HuH-7.5 (cell line): Measurements from ENCODE around the gene GLRA3.
"Not testable (repeated sequence)": the region's sequence is repeated elsewhere in the genome, so short reads cannot be mapped to it uniquely, and the experiment has no call there.

Experiments
- DNase-seq: peaks from one replicate; pipeline ENCODE4 v3.0.0; 2011; ENCODE audit warnings: low spot score

The GLRA3 gene

GRCh38 chr4:174828845-174829701, at the start of gene GLRA3:
Gene GLRA3 (minus strand): TSS chr4:174829247. CDS start chr4:174828811, 436 bp downstream.
- DNase-seq: peak; percentile 11

DNA sequence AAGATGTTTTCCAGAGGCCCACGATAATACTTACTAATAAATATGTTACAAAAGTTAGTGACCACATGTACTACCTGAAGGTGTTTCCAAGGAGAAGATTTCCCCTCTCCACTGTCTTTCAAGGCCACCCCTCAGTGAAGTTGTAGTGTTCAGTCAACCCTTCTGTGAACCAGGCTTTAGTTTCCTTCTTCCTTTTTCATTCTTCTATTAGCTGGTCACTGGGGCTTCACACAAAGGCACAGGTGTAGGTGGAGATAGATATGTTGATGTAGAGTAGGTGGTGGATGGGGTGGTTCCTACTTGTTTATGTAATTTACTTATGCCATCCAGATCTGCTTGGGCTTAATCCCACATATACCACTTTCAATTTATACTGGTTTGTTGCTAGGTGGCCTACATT, 45.9 kb upstream of the GLRA3 start:
- no peak for DNase-seq

DNA sequence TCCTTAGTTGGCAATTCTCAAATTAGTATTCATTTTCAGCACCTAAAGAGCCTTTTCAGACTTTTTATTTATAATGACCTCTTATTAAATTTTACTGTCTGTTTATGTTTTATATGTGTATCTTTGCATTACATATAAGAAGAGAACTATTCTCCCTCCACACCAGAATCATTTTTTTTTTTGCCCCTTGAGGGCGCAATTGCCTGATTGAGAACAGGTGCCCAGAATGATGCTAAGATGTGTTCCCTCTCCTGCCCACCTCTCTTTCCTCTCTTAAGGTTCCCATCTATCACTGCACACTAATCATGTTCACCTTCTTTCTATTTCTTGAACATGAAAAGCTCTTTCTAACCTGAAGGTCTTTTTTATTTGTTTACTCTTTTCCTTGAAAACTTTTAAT, 44.9 kb upstream of the GLRA3 start:
- DNase-seq: no peak

- DNase-seq: not testable (repeated sequence)
Measured at GRCh38 chr4:174873146-174873545, 44.1 kb upstream of the GLRA3 start.

GRCh38 chr4:174871407-174871806, 42.4 kb upstream of the GLRA3 start:
- DNase-seq: no peak

DNA sequence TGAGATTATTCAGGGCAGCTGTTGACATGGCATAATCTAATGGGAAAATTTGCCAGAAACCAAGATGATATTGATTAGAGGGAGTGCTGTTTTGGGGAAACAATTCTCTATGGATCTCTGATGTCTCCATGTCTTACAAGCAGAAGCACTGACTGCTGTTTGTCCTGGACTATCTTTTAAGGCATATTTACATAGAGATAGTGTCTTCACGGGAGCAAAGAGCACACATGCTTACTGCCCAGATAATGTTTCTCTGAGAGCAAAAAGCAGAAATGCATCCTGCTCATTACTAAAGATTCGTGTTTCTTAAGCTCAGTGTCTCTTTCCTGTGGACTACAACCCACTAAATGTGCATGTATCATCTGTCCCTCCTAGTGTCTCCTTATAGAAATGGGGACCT, 41.3 kb upstream of the GLRA3 start:
- no peak for DNase-seq

GRCh38 chr4:174869339-174869738, 40.3 kb upstream of the GLRA3 start:
- no peak for DNase-seq

DNA sequence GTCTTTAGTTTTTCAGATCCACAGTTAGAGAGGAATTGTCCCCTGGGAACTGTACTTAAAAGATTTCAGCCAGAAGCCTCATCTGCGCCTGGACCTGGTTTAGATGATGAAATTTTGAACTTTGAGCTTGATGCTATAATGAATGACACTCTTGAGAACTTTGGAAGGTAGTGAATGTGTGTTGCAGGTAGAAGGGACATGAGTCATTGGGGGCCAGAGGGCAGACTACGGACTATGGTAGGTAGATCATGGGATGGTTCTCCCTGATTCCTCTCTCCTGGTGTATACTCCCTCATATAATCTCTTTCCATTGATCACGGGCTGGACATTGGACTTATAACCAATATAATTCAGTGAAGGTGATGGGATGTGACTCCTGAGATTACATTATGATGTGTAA, 38.9 kb upstream of the GLRA3 start:
- no peak for DNase-seq

- no peak for DNase-seq
Measured at GRCh38 chr4:174865418-174865985, 36.5 kb upstream of the GLRA3 start.

- DNase-seq: no peak
Measured at GRCh38 chr4:174864031-174864430, 35.0 kb upstream of the GLRA3 start.

- DNase-seq: no peak
Measured at GRCh38 chr4:174860588-174860987, 31.5 kb upstream of the GLRA3 start.

GRCh38 chr4:174859904-174860303, 30.9 kb upstream of the GLRA3 start:
- DNase-seq: no peak

DNA sequence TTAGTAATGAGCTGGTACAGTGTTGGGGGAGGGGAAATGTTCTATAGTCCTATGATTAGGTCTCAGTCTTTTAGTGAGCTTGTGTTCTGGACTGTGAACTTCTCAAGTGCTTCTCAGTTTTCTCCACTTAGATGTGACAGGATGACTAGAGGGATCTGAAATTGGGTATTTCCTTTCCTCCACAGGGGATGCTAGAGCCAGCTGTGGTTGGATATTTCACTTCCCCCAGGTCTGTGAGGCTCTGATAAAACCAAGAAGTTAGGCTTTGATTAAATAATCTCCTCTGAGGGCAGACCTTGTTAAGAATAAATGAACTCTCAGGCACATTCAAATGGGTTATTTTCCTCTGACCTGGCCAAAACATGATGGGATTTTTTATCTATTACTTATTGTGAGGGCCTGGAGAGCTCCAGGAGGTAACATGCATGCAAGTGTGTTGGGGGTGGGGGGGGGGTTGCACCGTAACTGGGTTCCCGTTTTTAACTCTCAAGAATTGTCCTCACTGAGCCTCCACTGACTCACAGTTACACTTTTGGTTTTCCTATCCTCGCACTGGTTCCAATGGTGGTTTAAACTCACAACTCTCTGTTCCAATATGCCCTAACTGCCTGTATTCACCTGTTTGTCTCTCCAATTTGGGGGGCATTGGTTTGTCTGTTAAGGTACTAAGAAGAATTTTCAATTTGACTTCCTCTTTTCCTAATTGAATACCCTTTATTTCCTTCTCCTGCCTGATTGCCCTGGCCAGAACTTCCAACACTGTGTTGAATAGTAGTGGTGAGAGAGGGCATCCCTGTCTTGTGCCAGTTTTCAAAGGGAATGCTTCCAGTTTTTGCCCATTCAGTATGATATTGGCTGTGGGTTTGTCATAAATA, 28.1 kb upstream of the GLRA3 start:
- DNase-seq: no peak

DNA sequence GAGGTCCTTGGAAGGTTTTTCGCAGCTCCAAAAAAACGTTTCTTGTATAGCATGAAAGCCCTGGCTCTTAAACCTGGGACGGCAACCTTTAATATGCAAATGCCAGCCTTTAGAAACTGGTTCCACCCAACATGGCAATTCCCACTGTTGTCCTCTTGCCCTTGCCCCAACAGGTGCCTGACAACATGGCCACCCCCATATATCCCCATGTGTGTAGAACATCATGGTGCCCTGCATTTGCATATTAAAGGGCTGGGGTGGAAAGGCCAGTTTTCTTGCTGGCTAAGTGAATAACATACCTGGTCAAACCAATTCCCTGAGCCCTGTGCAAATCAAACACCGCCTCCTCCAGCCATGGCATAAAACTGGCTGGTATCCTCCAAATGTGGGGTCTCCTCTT, 26.0 kb upstream of the GLRA3 start:
- no peak for DNase-seq

- DNase-seq: no peak
Measured at GRCh38 chr4:174853629-174854028, 24.6 kb upstream of the GLRA3 start.

DNA sequence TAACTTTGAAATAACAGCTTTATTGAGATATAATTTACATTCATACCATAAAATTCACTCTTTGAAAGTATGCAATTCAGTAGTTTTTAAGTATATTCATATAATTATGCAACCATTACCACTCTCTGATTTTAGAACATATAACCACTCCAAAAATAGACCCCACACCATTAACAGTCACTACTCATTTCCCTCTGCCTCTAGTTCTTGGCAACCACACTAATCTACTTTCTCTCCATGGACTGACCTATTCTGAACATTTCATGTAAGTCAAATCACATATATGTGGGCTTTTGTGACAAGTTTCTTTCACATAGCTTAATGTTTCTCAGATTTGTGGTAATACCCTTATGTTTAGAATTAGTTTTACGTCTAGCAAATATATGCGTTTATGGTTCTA, 19.5 kb upstream of the GLRA3 start:
- no peak for DNase-seq

- no peak for DNase-seq
Measured at GRCh38 chr4:174847801-174848427, 18.9 kb upstream of the GLRA3 start.

- no peak for DNase-seq
Measured at GRCh38 chr4:174835536-174835935, 6.5 kb upstream of the GLRA3 start.

- DNase-seq: no peak
Measured at GRCh38 chr4:174834477-174834876, 5.4 kb upstream of the GLRA3 start.

GRCh38 chr4:174826660-174827059, 2.4 kb downstream of the GLRA3 start:
- no peak for DNase-seq

DNA sequence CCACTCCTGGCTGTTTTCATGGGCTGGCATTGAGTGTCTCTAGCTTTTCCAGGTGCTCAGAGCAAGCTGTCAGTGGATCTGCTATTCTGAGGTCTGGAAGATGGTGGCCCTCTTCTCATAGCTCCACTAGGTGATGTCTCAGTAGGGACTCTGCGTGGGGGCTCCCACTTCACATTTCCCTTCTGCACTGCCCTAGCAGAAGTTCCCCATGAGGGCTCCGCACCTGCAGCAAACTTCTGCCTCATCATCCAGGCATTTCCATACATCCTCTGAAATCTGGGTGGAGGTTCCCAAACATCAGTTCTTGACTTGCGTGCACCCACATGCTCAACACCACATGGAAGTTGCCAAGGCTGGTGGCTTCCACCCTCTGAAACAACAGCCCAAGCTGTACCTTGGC, 13.8 kb downstream of the GLRA3 start:
- no peak for DNase-seq

GRCh38 chr4:174813292-174813691, 15.8 kb downstream of the GLRA3 start:
- DNase-seq: no peak
